GM20000 (cell line): ENCODE results near the gene OR52N4.

Experiments used
- DNase-seq: peaks from one replicate; pipeline ENCODE4 v3.0.0; 2012; ENCODE audit warnings: low spot score
- TF ChIP-seq, protein P1 (sequence below): IDR thresholded peaks from 2 replicates; pipeline ENCODE4 v1.5.1; 2012; ENCODE audit warnings: mild to moderate bottlenecking, control low read depth; ENCODE audit errors: extremely low read depth, missing control alignments

Gene OR52N4

GRCh38 chr11:5767056-5767455 lies 13.0 kb downstream of the OR52N4 start:
- TF ChIP-seq, protein P1, sequence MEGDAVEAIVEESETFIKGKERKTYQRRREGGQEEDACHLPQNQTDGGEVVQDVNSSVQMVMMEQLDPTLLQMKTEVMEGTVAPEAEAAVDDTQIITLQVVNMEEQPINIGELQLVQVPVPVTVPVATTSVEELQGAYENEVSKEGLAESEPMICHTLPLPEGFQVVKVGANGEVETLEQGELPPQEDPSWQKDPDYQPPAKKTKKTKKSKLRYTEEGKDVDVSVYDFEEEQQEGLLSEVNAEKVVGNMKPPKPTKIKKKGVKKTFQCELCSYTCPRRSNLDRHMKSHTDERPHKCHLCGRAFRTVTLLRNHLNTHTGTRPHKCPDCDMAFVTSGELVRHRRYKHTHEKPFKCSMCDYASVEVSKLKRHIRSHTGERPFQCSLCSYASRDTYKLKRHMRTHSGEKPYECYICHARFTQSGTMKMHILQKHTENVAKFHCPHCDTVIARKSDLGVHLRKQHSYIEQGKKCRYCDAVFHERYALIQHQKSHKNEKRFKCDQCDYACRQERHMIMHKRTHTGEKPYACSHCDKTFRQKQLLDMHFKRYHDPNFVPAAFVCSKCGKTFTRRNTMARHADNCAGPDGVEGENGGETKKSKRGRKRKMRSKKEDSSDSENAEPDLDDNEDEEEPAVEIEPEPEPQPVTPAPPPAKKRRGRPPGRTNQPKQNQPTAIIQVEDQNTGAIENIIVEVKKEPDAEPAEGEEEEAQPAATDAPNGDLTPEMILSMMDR: no peak
- DNase-seq: no peak

DNA sequence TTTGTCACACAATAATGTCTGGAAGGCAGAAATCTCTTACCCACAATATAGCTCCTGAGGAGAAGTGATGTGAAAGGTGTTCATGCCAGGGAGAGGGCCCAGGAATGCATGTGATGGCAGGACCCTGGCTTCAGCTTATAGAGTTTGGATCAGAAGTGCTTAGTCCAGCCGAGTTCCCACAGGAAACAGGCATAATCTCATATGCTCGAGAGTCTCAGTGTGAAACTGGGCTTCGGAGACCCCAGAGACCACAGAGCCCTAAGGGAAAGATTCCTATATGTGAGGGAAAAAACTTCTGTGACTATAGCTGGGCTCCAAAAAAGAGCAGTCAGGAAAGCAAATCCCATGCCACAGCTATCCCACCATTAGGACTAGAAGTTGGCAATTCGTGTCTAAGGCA lies 29.2 kb downstream of the OR52N4 start, which contains the start of gene OR52N5:
TSS of gene OR52N5 (minus strand) at position 101 of the 400 bp plus-strand sequence. CDS start 4,721 bp downstream, outside the sequence.
- TF ChIP-seq, protein P1: no peak
- DNase-seq: no peak

DNA sequence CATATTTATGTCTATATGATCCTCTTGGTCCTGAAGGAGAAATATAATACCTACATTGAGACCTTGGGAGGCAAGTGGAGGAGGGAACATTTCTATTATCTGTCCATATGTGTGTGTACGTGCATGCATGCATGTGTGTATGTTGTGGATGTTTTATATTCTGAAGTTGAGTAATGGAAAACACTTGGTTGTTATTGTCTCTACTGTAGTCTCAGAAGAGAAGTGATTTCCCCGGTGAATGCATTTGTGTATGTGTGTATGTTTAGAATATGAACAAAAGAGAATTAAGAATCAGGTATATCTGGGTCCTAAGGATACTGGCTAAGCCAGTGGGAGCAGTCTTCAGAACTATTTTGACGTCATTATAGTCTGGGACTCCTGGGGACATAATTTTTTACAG lies 37.1 kb downstream of the OR52N4 start, which contains the start of gene OR52N1:
TSS of gene OR52N1 (minus strand) at position 101 of the 400 bp plus-strand sequence. CDS start 2,449 bp downstream, outside the sequence.
- TF ChIP-seq, protein P1: no peak

GRCh38 chr11:5796541-5796940 lies 42.5 kb downstream of the OR52N4 start:
- DNase-seq: no peak
- TF ChIP-seq, protein P1: no peak

More for the DNA sequence above, 37.1 kb downstream of the OR52N4 start, which contains the start of gene OR52N1:
- no peak for DNase-seq

GRCh38 chr11:5803982-5804381 lies 49.9 kb downstream of the OR52N4 start:
- TF ChIP-seq, protein P1: no peak
- DNase-seq: no peak
